Osteoblast (primary cell): ENCODE data around the gene BCAS3. TPM values are rescaled to one million over a fixed set of nuclear protein-coding genes. Genes with fewer than 3 reads are reported as not detected.

Experiments
- DNase-seq: peaks from one replicate; pipeline ENCODE4 v3.0.0; 2011; ENCODE audit warnings: low spot score, mixed read lengths; ENCODE audit not compliant: insufficient read length; ENCODE audit errors: missing footprints
- H2AFZ ChIP-seq: 2 replicates; pipeline ENCODE4 v1.6.0; 2011; ENCODE audit warnings: mild to moderate bottlenecking, low read length
- H3K27ac ChIP-seq: 2 replicates; pipeline ENCODE4 v1.5.1; 2011; ENCODE audit warnings: mild to moderate bottlenecking, low read depth, low read length, moderate library complexity
- H3K27me3 ChIP-seq: 2 replicates; pipeline ENCODE4 v1.6.0; 2012; ENCODE audit warnings: mild to moderate bottlenecking, control low read depth, inconsistent platforms, low read length, moderate library complexity; ENCODE audit not compliant: insufficient read depth
- H3K36me3 ChIP-seq: 2 replicates; pipeline ENCODE4 v1.5.1; 2011; ENCODE audit warnings: mild to moderate bottlenecking, low read length, control low read depth, moderate library complexity; ENCODE audit not compliant: insufficient read depth
- H3K4me1 ChIP-seq: 2 replicates; pipeline ENCODE4 v1.5.1; 2011; ENCODE audit warnings: mild to moderate bottlenecking, low read length, control low read depth, moderate library complexity; ENCODE audit not compliant: insufficient read depth
- H3K4me2 ChIP-seq: 2 replicates; pipeline ENCODE4 v1.6.0; 2011; ENCODE audit warnings: mild to moderate bottlenecking, low read length; ENCODE audit not compliant: insufficient read depth
- H3K4me3 ChIP-seq: fragments of 200-600 bp; sonication (generic); 3 replicates; pipeline ENCODE4 v1.5.1; 2012; ENCODE audit warnings: mild to moderate bottlenecking, low read length, inconsistent platforms; ENCODE audit not compliant: insufficient read depth
- H3K79me2 ChIP-seq: 2 replicates; pipeline ENCODE4 v1.6.0; 2012; ENCODE audit warnings: mild to moderate bottlenecking, low read length, control low read depth, inconsistent platforms; ENCODE audit not compliant: insufficient read depth
- H3K9me3 ChIP-seq: 2 replicates; pipeline ENCODE4 v1.5.1; 2011; ENCODE audit warnings: low read depth, low read length, control low read depth
- H4K20me1 ChIP-seq: 2 replicates; pipeline ENCODE4 v1.6.0; 2012; ENCODE audit warnings: mild to moderate bottlenecking, low read length, control low read depth; ENCODE audit not compliant: insufficient read depth
- CTCF ChIP-seq: IDR thresholded peaks from 2 replicates; pipeline ENCODE4 v1.5.1; 2011; ENCODE audit warnings: mild to moderate bottlenecking, low read depth, low read length, moderate library complexity; ENCODE audit errors: extremely low read depth
- total RNA-seq: library from RNA; depleted of rRNA; stranded (reverse); fragments of >200 nt; gene quantifications from 2 replicates; pipeline ENCODE4 v1.2.3, GENCODE V29; 2012

BCAS3 gene
- total RNA-seq, 1 donor: 31.5 TPM

GRCh38 chr17:61255647-61256046, 578.0 kb downstream of the BCAS3 start:
- Histone ChIP-seq H3K9me3 (no peaks in the 10 kb centered on the region), H3K4me2 (no peak overlapping the region), H2AFZ (no peak overlapping the region), H3K36me3 (no peaks in the 10 kb centered on the region), H3K27ac (peak overlapping the region; percentile 22), H3K79me2 (no peaks in the 10 kb centered on the region), H4K20me1 (no peaks in the 10 kb centered on the region), H3K27me3 (no peaks in the 10 kb centered on the region), H3K4me1 (peaks cover 32% of the 10 kb centered on the region), H3K4me3 (no peak overlapping the region)
- no peak for TF ChIP-seq CTCF
- DNase-seq: no peak

DNA sequence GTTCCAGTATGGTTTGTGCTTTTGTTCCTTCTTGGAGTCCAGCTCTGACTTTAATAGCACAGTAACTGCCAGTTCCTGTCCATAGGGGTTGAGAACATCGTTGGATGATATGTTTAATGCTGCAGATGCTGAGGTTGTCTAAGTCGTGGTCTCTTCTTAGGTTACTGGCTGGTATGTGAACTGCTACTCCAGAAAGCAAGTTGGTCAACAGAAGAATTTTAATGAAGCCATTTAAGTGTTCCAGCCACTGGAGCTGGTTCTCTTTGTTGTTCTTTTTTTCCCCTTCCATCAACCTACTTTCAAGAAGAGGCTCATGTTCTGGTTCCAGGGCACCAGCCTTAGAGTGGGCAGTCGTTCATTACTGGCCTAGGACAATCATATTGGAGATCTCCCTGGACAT, 581.7 kb downstream of the BCAS3 start:
- Histone ChIP-seq H3K36me3 (no peaks in the 10 kb centered on the region), H3K4me3 (no peak overlapping the region), H3K27ac (peak overlapping the region; percentile 71), H3K4me1 (peaks cover 22% of the 10 kb centered on the region), H3K4me2 (no peak overlapping the region), H3K79me2 (no peaks in the 10 kb centered on the region), H3K27me3 (no peaks in the 10 kb centered on the region), H3K9me3 (no peaks in the 10 kb centered on the region), H2AFZ (no peak overlapping the region), H4K20me1 (no peaks in the 10 kb centered on the region)
- peak; percentile 18 for TF ChIP-seq CTCF
- no peak for DNase-seq

DNA sequence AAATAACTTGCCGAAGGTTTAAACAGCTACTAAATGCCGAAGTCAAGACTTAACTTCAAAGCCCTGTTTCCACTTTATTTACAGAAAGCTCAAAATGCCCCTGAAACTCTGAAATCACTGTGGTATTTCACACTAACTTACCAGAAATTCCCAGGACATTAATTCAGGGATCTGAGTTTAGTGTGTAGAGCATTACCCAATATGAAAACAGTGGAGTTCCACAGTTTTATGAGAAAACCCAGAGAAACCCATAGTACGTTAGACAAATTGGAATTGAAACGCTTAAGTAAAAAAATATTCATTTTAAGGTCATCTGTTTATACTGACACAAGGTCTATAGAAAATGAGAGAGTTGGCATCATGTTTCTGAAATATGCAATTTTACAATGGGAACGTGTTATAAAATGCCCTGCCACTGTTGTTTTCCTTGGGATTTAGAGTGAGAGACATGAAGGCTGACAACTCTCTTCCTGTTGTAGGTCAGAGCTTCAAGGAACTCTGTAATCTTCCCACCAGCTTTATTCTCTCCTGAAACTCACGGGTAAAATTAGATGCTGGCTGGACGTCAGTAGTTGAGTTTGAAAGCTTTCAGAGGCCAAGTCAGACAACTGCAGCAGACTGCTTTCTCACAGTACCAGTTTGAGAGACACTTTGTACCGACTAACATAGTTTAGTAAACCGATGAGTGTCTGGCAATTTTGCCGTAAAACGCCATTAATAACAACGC, 582.6 kb downstream of the BCAS3 start:
- Histone ChIP-seq H3K4me1 (peaks cover 22% of the 10 kb centered on the region), H3K4me2 (peak overlapping the region; percentile 51), H3K9me3 (no peaks in the 10 kb centered on the region), H3K79me2 (no peaks in the 10 kb centered on the region), H2AFZ (peak overlapping the region; percentile 42), H3K27me3 (no peaks in the 10 kb centered on the region), H4K20me1 (no peaks in the 10 kb centered on the region), H3K27ac (peak overlapping the region; percentile 71), H3K4me3 (no peak overlapping the region), H3K36me3 (no peaks in the 10 kb centered on the region)
- no peak for DNase-seq
- no peak for TF ChIP-seq CTCF

- H3K4me2 ChIP-seq: peak overlapping the region; percentile 51
- no peak for TF ChIP-seq CTCF
- H2AFZ ChIP-seq: peak overlapping the region; percentile 42
- H4K20me1 ChIP-seq: no peaks in the 10 kb centered on the region
- no peaks in the 10 kb centered on the region for H3K27me3 ChIP-seq
- H3K27ac ChIP-seq: peak overlapping the region; percentile 71
- H3K36me3 ChIP-seq: no peaks in the 10 kb centered on the region
- no peaks in the 10 kb centered on the region for H3K9me3 ChIP-seq
- H3K79me2 ChIP-seq: no peaks in the 10 kb centered on the region
- peaks cover 22% of the 10 kb centered on the region for H3K4me1 ChIP-seq
- no peak overlapping the region for H3K4me3 ChIP-seq
- no peak for DNase-seq
Observed at GRCh38 chr17:61261001-61261637, 583.5 kb downstream of the BCAS3 start.
